DOHH2 (cell line): ENCODE data around the gene PODXL.

Experiments used
- EZH2phosphoT487 ChIP-seq: fragments of 200-600 bp; sonication (generic); IDR thresholded peaks from 2 replicates; pipeline ENCODE4 v1.6.1; 2017; ENCODE audit warnings: borderline replicate concordance, mild to moderate bottlenecking, antibody characterized with exemption, low read length, moderate library complexity, mixed read lengths
- TF ChIP-seq, protein P1 (sequence below): fragments of 200-600 bp; sonication (generic); IDR thresholded peaks from one replicate; pipeline ENCODE4 v1.5.1; 2014; ENCODE audit warnings: antibody characterized with exemption, mild to moderate bottlenecking, low read depth, low read length; ENCODE audit not compliant: poor library complexity, severe bottlenecking

DNA sequence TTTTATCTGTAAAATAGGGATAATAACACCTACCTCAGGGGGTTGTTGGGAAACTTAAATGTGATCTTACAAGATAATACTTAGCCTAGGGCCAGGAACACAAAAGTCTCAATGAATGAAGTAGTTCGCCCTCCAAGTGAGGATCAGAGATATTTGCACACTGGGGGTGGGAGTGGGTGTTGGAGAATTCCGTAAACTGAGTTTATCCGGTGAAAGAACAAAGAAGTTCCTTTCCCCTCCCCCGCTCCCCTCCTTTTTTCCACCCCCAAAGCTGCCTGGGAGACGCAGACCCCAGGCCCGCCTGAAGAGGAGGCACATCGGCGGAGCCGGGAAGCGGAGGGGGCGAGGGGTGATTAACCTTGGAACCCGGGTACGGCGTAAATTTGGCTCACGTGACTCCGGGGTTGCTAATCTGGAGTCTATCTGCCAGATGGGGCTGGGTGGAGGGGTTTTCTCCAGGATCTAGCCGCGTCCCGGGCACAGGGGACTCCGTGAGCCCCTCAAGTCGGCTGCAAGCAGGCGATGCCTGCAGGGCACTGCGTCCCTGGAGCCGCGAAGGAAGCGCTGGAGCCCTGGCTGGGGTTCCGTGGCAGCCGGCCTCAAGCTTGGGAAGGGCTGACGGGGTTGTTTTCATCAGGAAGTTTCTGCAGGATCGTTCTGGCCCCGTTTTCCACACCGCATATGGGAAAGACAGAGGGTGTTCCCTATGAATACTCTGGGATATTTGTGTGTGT is 1.4 kb upstream of the PODXL start:
- TF ChIP-seq, protein P1, sequence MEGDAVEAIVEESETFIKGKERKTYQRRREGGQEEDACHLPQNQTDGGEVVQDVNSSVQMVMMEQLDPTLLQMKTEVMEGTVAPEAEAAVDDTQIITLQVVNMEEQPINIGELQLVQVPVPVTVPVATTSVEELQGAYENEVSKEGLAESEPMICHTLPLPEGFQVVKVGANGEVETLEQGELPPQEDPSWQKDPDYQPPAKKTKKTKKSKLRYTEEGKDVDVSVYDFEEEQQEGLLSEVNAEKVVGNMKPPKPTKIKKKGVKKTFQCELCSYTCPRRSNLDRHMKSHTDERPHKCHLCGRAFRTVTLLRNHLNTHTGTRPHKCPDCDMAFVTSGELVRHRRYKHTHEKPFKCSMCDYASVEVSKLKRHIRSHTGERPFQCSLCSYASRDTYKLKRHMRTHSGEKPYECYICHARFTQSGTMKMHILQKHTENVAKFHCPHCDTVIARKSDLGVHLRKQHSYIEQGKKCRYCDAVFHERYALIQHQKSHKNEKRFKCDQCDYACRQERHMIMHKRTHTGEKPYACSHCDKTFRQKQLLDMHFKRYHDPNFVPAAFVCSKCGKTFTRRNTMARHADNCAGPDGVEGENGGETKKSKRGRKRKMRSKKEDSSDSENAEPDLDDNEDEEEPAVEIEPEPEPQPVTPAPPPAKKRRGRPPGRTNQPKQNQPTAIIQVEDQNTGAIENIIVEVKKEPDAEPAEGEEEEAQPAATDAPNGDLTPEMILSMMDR = no peak
- no peak for TF ChIP-seq EZH2phosphoT487
